Stimulated activated CD4-positive, alpha-beta T cell treated with anti-CD3 and anti-CD28 coated beads, Interleukin-4, amount 100 ng/mL, for 48 hours (primary cell): ENCODE data around the gene ANKRD66.
A peak's percentile ranks its signal among the peaks of the same experiment; 100 is the strongest.
"Not testable (repeated sequence)": the region's sequence is repeated elsewhere in the genome, so short reads cannot be mapped to it uniquely, and the experiment has no call there.

Experiments
- DNase-seq, 2 donors: peaks; one replicate each; pipeline ENCODE4 v3.0.0-alpha.2; 2020; ENCODE audit warnings: low read depth in 2 of 2

Gene ANKRD66

GRCh38 chr6:46746696-46747095 is at the start of gene ANKRD66:
ANKRD66 (plus strand) TSS chr6:46746933; CDS start chr6:46751949, 5,016 bp downstream.
- no peak for DNase-seq

DNA sequence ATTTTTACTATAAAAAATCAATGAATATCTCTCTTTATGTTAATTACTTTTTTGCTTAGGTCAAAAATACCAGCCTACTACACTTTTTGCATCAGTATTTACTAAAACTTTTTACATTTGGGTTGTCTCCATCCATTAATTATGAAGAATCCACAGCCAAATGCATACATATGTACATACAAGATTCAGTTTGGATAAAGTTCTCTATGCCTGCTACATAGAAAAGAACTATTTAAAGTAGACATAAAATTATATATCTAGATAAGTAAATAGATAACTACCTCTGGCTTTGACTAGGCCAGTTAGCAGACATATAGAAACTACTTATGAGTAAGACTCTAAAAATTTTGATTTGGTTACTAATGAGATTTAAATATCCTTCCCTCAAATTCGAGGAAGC is 46.8 kb upstream of the ANKRD66 start:
- DNase-seq: no peak

DNA sequence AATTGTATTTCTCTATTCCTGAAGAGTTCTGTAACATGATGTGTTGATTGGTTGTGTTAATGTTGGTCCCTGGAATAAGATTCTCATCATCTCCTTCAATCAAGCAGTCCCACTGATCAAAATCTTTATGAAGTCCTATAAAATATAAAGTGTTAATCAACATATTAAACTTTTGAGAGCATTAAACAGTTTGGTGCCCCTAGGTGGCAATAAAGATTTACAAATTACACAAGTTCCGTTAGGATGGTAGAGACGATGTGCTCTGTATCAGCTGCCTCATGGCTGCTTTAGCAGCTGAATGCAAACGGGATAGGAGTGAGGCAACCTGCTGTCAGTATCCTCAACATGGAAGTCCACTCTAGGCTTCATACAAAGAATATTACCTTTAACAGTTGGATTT is 42.2 kb upstream of the ANKRD66 start:
- no peak for DNase-seq

DNA sequence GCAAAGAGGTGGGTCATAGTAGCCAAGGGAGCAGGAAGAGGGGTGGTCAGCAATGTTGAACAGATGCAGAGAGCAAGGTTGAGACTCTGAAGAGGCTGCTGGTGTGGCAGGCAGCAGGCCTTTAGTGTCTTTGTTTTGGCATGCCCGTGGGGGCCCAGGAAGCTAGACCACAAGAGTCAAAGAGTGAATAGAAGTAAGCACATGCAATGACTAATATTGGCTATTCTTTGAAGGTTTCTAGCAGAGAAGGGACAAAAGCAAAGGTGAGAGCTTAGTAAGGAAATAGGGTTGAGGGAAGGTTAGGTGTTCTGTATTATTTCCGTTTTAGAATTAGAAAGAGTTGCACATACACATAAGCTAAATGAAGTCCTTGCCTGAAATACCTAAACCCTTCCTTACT is 40.3 kb upstream of the ANKRD66 start:
- no peak for DNase-seq

GRCh38 chr6:46711491-46711890 is 35.2 kb upstream of the ANKRD66 start:
- no peak for DNase-seq

GRCh38 chr6:46715141-46715540 is 31.6 kb upstream of the ANKRD66 start:
- no peak for DNase-seq

- DNase-seq: peak in 1 of 2 donors; percentile 2
These were observed 27.6 kb upstream of the ANKRD66 start for GRCh38 chr6:46719099-46719498.

- DNase-seq: no peak
These were observed 26.3 kb upstream of the ANKRD66 start for GRCh38 chr6:46720401-46720800.

DNA sequence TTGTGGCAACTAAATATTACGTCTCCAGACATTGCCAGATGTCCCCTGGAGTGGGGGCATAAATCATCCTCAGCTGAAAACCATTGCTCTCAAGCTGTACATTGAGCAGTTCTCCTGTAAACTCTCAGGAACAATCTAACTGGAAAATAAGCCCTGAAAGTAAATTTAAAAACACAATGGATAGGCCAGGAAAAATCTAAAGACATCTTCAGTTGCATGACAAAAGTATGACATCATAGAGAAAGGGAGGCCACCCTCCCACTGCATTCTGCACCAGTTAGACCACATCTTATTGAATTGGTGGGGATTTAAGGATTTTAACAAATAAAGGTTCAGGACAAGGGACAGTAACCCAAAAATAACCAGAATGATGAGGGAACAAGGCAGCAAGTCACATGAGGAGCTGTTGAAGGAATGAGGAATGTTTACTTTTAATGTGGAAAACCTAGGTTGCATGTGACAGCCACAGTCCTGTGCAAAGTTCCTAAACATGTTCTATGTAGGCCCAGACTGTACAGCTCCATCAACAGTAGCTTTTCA is 16.9 kb upstream of the ANKRD66 start:
- no peak for DNase-seq

DNA sequence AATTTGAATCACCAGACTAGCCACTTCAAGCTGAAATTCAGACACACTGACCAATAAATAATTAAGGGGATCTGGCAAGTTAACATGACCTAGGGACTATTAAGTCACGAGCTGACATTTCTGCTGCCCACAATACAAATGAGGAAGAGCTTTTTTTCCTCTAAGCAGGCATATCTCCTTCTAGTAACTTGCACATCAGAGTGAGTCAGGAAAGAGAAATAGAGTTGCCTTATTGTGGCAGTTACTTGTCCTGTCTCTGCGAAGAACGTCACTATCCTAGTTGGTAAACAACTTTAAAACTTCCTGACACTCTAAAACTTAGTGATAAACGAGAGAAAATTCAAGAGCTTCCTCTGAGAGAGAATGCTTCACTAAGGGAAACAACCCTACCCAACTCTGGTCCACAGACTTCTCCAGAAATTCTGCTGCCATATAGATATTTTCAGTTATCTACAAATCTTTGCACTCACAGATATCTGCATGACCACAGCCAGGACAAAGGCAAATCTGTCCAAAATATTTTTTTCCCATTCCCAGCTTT is 15.7 kb upstream of the ANKRD66 start:
- no peak for DNase-seq

- no peak for DNase-seq
These were observed 13.4 kb upstream of the ANKRD66 start for GRCh38 chr6:46733341-46733801.

GRCh38 chr6:46734867-46735719 is 11.6 kb upstream of the ANKRD66 start, which contains the start of gene PLA2G7:
PLA2G7 (minus strand) TSS chr6:46735375; CDS start chr6:46722891, 12,484 bp downstream.
- no peak for DNase-seq

DNA sequence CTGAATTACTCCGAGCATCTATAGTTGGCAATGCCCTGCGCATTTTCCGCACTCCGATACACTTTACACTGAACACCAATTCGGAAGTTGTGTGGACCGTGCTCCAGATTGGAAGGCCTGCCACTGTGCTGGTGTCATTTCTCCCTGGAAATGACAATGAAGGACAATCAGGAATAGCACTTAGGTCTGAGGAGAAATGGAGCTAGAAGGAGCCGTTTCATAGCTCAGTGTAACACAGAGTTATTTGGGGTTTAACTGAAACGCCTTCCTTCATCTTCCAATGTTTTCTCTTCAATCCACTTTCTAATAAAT is 11.1 kb upstream of the ANKRD66 start:
- DNase-seq: no peak

DNA sequence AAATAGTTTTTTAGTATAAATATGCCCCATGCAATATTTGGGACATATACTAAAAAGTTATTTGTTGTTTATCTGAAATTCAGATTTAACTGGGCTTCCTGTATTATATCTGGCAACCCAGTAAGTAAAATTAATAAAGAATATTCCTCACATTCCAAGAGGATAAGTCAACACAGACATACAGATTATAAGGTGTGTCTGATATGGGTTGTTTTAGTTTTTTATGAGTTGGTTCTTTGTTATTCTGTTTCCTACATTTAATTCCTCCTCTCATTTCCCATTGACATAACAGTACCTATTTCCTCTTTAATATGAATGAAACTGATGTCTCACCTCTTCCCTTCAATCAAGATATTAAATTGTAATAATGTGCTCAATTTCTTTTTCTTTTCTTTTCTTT is 9.8 kb upstream of the ANKRD66 start:
- no peak for DNase-seq

- DNase-seq: no peak
These were observed 5.3 kb upstream of the ANKRD66 start for GRCh38 chr6:46741482-46741881.

DNA sequence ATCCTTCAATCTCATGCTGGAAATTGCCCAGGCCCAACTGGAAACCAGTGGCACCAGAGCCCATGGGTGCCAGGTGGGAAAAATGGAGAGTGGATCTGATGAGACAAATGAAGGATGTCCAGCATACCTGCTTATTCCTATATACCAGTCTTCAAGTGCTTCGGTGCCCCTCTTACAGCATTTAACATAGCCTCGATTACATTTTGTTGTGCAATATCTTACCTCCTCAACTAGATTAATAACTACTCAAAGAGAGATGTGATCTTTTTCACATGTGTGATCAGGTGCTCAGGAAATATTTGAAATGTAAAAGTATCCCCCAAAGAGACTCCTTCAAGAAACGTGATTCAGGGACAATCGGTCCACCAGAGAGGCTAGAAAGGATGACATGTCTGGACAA is 4.8 kb upstream of the ANKRD66 start:
- no peak for DNase-seq

GRCh38 chr6:46743425-46744158 is 3.1 kb upstream of the ANKRD66 start:
- DNase-seq: no peak

DNA sequence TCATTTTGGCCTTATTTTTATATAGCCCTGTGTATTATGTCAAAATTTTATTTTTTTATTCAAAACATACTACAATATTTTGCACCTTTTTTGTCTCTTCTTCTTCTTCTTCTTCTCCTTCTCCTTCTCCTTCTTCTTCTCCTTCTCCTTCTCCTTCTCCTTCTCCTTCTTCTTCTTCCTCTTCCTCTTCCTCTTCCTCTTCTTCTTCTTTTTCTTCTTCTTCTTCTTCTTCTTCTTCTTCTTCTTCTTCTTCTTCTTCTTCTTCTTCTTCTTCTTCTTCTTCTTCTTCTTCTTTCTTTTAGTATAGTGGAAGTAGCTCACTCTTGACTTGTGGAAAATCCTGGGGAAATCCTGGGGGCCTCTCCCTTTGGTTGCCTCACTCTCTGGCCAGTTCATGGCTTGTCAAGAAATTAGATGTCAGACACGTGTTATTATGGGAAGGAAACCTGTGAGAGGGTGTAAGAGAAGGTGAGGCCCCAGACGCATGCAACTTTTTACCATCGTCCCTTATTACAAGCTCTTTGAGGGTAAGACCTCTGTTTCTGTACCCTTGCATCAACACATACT is 2.5 kb upstream of the ANKRD66 start:
- not testable (repeated sequence) for DNase-seq

DNA sequence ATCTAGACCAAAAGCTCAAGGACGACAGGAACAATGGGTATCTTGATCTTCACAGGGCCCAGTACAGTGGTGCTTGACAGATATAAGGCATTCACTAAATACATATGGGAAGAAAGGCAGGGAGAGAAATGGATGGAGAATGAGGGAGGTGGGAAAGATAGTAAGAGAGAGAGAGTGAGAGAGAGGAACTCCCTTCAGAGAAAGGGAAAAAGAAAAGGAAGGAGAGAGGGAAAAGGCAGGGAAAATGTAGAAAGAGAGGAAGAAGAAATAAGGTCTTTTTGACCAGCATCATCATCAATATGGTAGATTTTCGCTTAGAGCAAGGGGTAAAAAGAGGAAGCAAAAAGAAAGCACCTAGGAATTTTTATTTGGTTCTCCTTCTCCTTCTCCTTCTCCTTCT is 760 bp upstream of the ANKRD66 start:
- no peak for DNase-seq

- no peak for DNase-seq
These were observed 2.3 kb downstream of the ANKRD66 start for GRCh38 chr6:46748940-46749503.

- DNase-seq: no peak
These were observed 3.0 kb downstream of the ANKRD66 start for GRCh38 chr6:46749731-46750130.

- no peak for DNase-seq
These were observed 4.9 kb downstream of the ANKRD66 start for GRCh38 chr6:46751658-46752057.
